SK-N-SH treated with all-trans-retinoic acid at 6 μM for 48 hours (cell line): ENCODE results near the gene CDCA5.

Experiments
- ATAC-seq: fragments of 200-7000 bp; cut with Tn5 transposase; 3 replicates; pipeline ENCODE4 v1.9.1; 2020; ENCODE audit warnings: mild to moderate bottlenecking, moderate library complexity
- BACH2 ChIP-seq: fragments of 250-450 bp; sonication (Bioruptor Pico); IDR thresholded peaks from 2 replicates; pipeline ENCODE4 v1.9.0; 2021; ENCODE audit warnings: mild to moderate bottlenecking, borderline replicate concordance
- ESRRG ChIP-seq: fragments of 250-450 bp; sonication (Bioruptor Pico); IDR thresholded peaks from 2 replicates; pipeline ENCODE4 v1.6.1; 2021; ENCODE audit warnings: mild to moderate bottlenecking
- GLIS3 ChIP-seq: fragments of 250-450 bp; sonication (Bioruptor Pico); IDR thresholded peaks from 2 replicates; pipeline ENCODE4 v1.5.0; 2020; ENCODE audit warnings: mild to moderate bottlenecking, moderate library complexity
- ISL1 ChIP-seq: fragments of 250-450 bp; sonication (Bioruptor Pico); IDR thresholded peaks from 2 replicates; pipeline ENCODE4 v2.1.2; 2022; ENCODE audit warnings: mild to moderate bottlenecking, moderate library complexity
- OSR1 ChIP-seq: fragments of 250-450 bp; sonication (Bioruptor Pico); IDR thresholded peaks from 2 replicates; pipeline ENCODE4 v1.8.0; 2022; ENCODE audit warnings: moderate library complexity, mild to moderate bottlenecking, inconsistent platforms
- PPARA ChIP-seq: fragments of 250-450 bp; sonication (Bioruptor Pico); IDR thresholded peaks from 2 replicates; pipeline ENCODE4 v1.5.0; 2020; ENCODE audit warnings: mild to moderate bottlenecking, borderline replicate concordance
- RARB ChIP-seq: fragments of 250-450 bp; sonication (Bioruptor Pico); IDR thresholded peaks from 2 replicates; pipeline ENCODE4 v1.8.0; 2021; ENCODE audit warnings: mild to moderate bottlenecking, moderate library complexity
- SNAI2 ChIP-seq: fragments of 250-450 bp; sonication (Bioruptor Pico); IDR thresholded peaks from 2 replicates; pipeline ENCODE4 v1.5.0; 2020; ENCODE audit warnings: mild to moderate bottlenecking, moderate library complexity
- TCF4 ChIP-seq: fragments of 250-450 bp; sonication (Bioruptor Pico); IDR thresholded peaks from 2 replicates; pipeline ENCODE4 v1.8.0; 2021; ENCODE audit warnings: mild to moderate bottlenecking, moderate library complexity, borderline replicate concordance
- TOX ChIP-seq: fragments of 250-450 bp; sonication (Bioruptor Pico); IDR thresholded peaks from 2 replicates; pipeline ENCODE4 v1.8.0; 2021; ENCODE audit warnings: mild to moderate bottlenecking, moderate library complexity, borderline replicate concordance
- ZC3H10 ChIP-seq: fragments of 250-450 bp; sonication (Bioruptor Pico); IDR thresholded peaks from 2 replicates; pipeline ENCODE4 v1.5.1; 2021; ENCODE audit warnings: mild to moderate bottlenecking, moderate library complexity
- ZFP3 ChIP-seq: fragments of 250-450 bp; sonication (Bioruptor Pico); IDR thresholded peaks from 2 replicates; pipeline ENCODE4 v1.5.0; 2020; ENCODE audit warnings: mild to moderate bottlenecking, moderate library complexity
- ZFP30 ChIP-seq: fragments of 450-650 bp; formaldehyde crosslinking; IDR thresholded peaks from 2 replicates; pipeline ENCODE4 v1.5.0; 2022; ENCODE audit warnings: mild to moderate bottlenecking, moderate library complexity
- ZNF565 ChIP-seq: fragments of 450-650 bp; formaldehyde crosslinking; conservative IDR thresholded peaks from 2 replicates; pipeline ENCODE4 v1.5.0; 2020; ENCODE audit warnings: low read depth, mild to moderate bottlenecking, moderate library complexity
- ZNF70 ChIP-seq: fragments of 450-650 bp; formaldehyde crosslinking; IDR thresholded peaks from 2 replicates; pipeline ENCODE4 v1.5.0; 2020; ENCODE audit warnings: mild to moderate bottlenecking, moderate library complexity
- ZNF8 ChIP-seq: fragments of 450-650 bp; formaldehyde crosslinking; IDR thresholded peaks from 2 replicates; pipeline ENCODE4 v1.5.0; 2020; ENCODE audit warnings: mild to moderate bottlenecking, moderate library complexity
- TF ChIP-seq, protein P1 (sequence below): fragments of 250-450 bp; sonication (Bioruptor Pico); IDR thresholded peaks from 2 replicates; pipeline ENCODE4 v1.5.1; 2020; ENCODE audit warnings: low read depth, mild to moderate bottlenecking, moderate library complexity
- TF ChIP-seq, protein P2 (sequence below): fragments of 250-450 bp; sonication (Bioruptor Pico); IDR thresholded peaks from 2 replicates; pipeline ENCODE4 v1.8.0; 2020; ENCODE audit warnings: mild to moderate bottlenecking, moderate library complexity, borderline replicate concordance
- TF ChIP-seq, protein P3 (sequence below): fragments of 250-450 bp; sonication (Bioruptor Pico); IDR thresholded peaks from 2 replicates; pipeline ENCODE4 v1.5.1; 2021; ENCODE audit warnings: mild to moderate bottlenecking, moderate library complexity
- TF ChIP-seq, protein P4 (sequence below): fragments of 250-450 bp; sonication (Bioruptor Pico); IDR thresholded peaks from 2 replicates; pipeline ENCODE4 v1.8.0; 2021; ENCODE audit warnings: low read depth, mild to moderate bottlenecking, moderate library complexity, borderline replicate concordance

The CDCA5 gene

DNA sequence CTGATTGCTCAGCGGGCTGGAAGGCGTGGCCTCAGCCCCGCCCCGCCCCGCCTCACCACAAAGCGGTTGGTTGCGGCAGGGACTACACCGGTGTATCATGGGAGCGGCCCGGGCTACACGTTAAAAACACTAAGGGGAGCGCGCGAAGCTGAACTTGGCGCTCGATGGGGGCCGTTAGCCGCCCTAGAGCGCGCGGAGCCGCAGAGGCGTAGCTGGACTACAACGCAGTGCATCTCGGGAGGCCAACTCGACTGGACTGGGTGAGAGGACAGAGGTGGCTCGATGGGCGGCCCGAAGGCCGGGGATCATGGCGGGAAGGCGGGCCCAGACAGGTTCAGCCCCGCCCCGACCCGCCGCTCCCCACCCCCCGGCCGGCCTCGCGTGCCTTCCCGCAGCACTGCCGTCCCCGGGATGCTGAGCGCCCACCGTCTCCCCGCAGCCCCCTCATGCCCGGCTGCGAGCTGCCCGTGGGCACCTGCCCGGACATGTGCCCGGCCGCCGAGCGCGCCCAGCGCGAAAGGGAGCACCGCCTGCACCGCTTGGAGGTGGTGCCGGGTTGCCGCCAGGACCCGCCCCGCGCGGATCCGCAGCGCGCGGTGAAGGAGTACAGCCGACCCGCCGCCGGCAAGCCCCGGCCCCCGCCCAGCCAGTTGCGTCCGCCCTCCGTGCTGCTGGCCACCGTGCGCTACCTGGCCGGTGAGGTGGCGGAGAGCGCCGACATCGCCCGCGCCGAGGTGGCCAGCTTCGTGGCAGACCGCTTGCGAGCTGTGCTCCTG lies 42.8 kb downstream of the CDCA5 start, which contains the start of gene SAC3D1:
Gene SAC3D1 (plus strand): TSS at position 364 of the 776 bp plus-strand sequence. CDS start 83 bp downstream, at position 447.
- TF ChIP-seq, protein P1, sequence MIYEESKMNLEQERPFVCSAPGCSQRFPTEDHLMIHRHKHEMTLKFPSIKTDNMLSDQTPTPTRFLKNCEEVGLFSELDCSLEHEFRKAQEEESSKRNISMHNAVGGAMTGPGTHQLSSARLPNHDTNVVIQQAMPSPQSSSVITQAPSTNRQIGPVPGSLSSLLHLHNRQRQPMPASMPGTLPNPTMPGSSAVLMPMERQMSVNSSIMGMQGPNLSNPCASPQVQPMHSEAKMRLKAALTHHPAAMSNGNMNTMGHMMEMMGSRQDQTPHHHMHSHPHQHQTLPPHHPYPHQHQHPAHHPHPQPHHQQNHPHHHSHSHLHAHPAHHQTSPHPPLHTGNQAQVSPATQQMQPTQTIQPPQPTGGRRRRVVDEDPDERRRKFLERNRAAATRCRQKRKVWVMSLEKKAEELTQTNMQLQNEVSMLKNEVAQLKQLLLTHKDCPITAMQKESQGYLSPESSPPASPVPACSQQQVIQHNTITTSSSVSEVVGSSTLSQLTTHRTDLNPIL (CRISPR knock-in tag): no peak
- TF ChIP-seq ZC3H10 (no peak), TOX (CRISPR knock-in tag) (no peak), SNAI2 (no peak), ZNF8 (no peak), ZNF70 (CRISPR knock-in tag) (no peak), RARB (CRISPR knock-in tag) (no peak), GLIS3 (CRISPR knock-in tag) (no peak), ISL1 (CRISPR knock-in tag) (no peak), TCF4 (CRISPR knock-in tag) (no peak), PPARA (no peak), ZFP3 (CRISPR knock-in tag) (no peak), ZNF565 (CRISPR knock-in tag) (no peak), OSR1 (CRISPR knock-in tag) (no peak), ZFP30 (no peak), BACH2 (CRISPR knock-in tag) (no peak)
- TF ChIP-seq, protein P2, sequence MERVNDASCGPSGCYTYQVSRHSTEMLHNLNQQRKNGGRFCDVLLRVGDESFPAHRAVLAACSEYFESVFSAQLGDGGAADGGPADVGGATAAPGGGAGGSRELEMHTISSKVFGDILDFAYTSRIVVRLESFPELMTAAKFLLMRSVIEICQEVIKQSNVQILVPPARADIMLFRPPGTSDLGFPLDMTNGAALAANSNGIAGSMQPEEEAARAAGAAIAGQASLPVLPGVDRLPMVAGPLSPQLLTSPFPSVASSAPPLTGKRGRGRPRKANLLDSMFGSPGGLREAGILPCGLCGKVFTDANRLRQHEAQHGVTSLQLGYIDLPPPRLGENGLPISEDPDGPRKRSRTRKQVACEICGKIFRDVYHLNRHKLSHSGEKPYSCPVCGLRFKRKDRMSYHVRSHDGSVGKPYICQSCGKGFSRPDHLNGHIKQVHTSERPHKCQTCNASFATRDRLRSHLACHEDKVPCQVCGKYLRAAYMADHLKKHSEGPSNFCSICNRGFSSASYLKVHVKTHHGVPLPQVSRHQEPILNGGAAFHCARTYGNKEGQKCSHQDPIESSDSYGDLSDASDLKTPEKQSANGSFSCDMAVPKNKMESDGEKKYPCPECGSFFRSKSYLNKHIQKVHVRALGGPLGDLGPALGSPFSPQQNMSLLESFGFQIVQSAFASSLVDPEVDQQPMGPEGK (CRISPR knock-in tag): no peak
- TF ChIP-seq, protein P3, sequence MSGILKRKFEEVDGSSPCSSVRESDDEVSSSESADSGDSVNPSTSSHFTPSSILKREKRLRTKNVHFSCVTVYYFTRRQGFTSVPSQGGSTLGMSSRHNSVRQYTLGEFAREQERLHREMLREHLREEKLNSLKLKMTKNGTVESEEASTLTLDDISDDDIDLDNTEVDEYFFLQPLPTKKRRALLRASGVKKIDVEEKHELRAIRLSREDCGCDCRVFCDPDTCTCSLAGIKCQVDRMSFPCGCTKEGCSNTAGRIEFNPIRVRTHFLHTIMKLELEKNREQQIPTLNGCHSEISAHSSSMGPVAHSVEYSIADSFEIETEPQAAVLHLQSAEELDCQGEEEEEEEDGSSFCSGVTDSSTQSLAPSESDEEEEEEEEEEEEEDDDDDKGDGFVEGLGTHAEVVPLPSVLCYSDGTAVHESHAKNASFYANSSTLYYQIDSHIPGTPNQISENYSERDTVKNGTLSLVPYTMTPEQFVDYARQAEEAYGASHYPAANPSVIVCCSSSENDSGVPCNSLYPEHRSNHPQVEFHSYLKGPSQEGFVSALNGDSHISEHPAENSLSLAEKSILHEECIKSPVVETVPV (CRISPR knock-in tag): no peak
- TF ChIP-seq, protein P4, sequence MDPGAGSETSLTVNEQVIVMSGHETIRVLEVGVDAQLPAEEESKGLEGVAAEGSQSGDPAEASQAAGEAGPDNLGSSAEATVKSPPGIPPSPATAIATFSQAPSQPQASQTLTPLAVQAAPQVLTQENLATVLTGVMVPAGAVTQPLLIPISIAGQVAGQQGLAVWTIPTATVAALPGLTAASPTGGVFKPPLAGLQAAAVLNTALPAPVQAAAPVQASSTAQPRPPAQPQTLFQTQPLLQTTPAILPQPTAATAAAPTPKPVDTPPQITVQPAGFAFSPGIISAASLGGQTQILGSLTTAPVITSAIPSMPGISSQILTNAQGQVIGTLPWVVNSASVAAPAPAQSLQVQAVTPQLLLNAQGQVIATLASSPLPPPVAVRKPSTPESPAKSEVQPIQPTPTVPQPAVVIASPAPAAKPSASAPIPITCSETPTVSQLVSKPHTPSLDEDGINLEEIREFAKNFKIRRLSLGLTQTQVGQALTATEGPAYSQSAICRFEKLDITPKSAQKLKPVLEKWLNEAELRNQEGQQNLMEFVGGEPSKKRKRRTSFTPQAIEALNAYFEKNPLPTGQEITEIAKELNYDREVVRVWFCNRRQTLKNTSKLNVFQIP: no peak
- ATAC-seq: peak; percentile 97

DNA sequence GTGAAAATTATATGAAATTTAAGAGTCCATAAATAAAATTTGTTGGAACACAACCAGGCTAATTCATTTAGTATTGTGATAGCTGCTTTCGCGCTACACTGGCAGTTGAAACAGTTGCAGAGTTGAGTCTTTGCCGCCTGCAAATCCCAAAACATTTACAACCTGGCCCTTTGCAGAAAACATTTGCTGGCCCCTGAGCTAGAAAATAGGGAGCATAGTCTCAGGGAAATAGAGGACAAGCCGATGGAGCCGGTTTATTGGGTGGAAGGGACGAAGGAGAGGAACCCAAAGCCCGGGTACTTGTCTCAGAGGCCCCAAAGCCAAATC lies 43.4 kb downstream of the CDCA5 start:
- no peak for ATAC-seq
- TF ChIP-seq ZNF565 (CRISPR knock-in tag) (no peak), ZNF70 (CRISPR knock-in tag) (no peak), RARB (CRISPR knock-in tag) (no peak), ZFP3 (CRISPR knock-in tag) (no peak), ZC3H10 (no peak), ESRRG (CRISPR knock-in tag) (no peak)
- TF ChIP-seq, protein P4: no peak

DNA sequence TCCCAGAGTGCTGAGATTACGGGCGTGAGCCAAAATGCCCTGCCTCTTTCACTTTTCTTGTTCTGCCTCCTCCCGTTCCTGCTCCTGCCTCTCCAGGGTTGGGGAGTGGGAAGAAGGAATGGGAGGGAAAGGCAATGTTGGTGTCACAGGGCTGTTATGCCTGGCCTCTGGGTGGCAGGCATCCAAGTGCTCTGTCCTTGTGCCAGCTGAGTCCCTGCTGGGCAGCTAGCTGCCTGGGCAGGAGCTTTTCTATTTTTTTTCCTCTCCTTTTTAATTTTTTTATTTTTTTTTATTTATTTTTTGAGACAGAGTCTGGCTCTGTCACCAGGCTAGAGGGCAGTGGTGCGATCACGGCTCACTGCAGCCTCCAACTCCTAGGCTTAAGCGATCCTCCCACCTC lies 46.9 kb downstream of the CDCA5 start:
- no peak for ATAC-seq

More for the DNA sequence above, 46.9 kb downstream of the CDCA5 start:
- TF ChIP-seq ZNF70 (CRISPR knock-in tag) (no peak), SNAI2 (no peak), ESRRG (CRISPR knock-in tag) (no peak), BACH2 (CRISPR knock-in tag) (no peak), RARB (CRISPR knock-in tag) (no peak)
- TF ChIP-seq, protein P1 (CRISPR knock-in tag): no peak
- TF ChIP-seq, protein P3 (CRISPR knock-in tag): no peak
- TF ChIP-seq, protein P2 (CRISPR knock-in tag): no peak
